CD4-positive, alpha-beta T cell treated with Interleukin-17A for 4 hours (primary cell): ENCODE data around the gene PCDHGB6.
"Not testable (repeated sequence)": the region's sequence is repeated elsewhere in the genome, so short reads cannot be mapped to it uniquely, and the experiment has no call there.

Source experiments
- DNase-seq: peaks from one replicate; pipeline ENCODE4 v3.0.0-alpha.2; 2020; ENCODE audit warnings: mixed read lengths

Gene PCDHGB6

DNA sequence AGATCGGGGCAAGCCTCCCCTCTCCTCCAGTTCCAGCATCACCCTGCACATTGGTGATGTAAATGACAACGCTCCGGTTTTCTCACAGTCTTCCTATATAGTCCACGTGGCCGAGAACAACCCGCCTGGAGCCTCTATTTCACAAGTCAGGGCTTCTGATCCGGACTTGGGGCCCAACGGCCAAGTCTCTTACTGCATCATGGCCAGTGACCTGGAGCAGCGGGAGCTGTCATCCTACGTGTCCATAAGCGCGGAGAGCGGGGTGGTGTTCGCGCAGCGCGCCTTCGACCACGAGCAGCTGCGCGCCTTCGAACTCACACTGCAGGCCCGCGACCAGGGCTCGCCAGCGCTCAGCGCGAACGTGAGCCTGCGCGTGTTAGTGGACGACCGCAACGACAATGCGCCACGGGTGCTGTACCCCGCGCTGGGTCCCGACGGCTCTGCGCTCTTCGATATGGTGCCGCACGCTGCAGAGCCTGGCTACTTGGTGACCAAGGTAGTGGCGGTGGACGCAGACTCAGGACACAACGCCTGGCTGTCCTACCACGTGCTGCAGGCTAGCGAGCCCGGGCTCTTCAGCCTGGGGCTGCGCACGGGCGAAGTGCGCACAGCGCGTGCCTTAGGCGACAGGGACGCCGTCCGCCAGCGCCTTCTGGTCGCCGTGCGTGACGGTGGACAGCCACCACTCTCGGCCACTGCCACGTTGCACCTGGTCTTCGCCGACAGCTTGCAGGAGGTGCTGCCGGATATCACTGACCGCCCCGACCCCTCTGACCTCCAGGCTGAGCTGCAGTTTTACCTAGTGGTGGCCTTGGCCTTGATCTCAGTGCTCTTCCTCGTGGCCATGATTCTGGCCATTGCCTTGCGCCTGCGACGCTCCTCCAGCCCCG is 18.4 kb upstream of the PCDHGB6 start:
- DNase-seq = no peak

DNA sequence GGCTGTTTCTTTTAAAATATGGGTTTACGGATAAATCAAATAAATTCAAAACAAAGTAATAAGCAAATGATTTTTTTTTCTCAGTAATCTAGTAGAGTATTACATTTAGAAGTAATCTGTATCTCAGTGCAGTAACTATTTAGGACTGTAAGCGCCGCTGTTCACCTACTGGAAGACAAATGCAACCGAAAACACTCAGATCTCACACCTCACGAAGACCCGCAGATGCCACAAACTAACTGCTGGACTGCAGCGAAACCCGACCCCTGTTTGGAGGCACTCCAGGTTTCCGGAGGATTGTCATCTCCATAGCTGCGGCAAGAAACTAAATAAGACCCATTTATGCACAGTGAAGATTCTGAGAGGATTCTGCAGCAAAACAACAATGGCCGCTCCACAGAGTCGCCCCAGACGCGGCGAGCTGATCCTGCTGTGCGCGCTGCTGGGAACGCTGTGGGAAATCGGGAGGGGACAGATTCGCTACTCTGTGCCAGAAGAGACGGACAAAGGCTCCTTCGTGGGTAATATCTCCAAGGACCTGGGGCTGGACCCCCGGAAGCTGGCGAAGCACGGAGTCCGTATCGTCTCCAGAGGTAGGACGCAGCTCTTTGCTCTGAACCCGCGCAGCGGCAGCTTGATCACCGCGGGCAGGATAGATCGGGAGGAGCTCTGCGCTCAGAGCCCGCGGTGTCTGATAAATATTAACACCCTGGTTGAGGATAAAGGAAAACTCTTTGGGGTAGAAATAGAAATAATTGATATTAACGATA is 15.2 kb upstream of the PCDHGB6 start, which contains the start of gene PCDHGA8:
Gene PCDHGA8, plus strand, starts transcription at position 205 of the 770 bp plus-strand sequence. Its CDS starts 181 bp downstream, at position 386.
- no peak for DNase-seq

DNA sequence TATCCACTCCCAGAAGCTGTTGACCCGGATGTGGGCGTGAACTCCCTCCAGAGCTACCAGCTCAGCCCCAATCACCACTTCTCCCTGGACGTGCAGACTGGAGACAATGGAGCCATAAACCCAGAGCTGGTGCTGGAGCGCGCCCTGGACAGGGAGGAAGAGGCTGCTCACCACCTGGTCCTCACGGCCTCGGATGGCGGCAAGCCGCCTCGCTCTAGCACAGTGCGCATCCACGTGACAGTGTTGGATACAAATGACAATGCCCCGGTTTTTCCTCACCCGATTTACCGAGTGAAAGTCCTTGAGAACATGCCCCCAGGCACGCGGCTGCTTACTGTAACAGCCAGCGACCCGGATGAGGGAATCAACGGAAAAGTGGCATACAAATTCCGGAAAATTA is 14.6 kb upstream of the PCDHGB6 start:
- no peak for DNase-seq

- DNase-seq = not testable (repeated sequence)
These were observed 13.2 kb upstream of the PCDHGB6 start for GRCh38 chr5:141394401-141395187.

DNA sequence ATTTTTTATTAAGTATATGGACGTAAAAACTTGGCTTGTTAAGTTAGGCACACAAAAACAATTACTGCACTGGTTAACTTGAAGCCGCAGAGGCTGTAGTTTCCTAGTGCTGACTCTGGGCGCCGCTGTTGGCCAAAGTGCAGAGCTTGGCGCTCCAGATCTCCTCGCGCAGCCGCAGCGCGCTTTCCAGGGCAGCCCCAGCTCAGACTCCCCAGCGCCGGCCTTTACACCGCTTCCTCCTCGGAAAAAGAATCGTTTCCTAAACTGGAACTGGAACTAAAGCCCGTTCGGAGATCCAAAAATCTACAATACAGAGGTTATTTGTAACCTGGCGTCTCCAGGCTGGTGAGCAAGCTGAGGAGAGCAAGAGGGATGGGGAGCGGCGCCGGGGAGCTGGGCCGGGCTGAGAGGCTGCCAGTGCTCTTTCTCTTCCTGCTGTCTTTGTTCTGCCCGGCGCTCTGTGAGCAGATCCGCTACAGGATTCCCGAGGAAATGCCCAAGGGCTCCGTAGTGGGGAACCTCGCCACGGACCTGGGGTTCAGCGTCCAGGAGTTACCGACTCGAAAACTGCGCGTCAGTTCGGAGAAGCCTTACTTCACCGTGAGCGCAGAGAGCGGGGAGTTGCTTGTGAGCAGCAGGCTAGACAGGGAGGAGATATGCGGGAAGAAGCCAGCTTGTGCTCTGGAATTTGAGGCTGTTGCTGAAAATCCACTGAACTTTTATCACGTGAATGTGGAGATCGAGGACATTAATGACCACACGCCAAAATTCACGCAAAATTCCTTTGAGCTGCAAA is 9.9 kb upstream of the PCDHGB6 start, which contains the start of gene PCDHGB5:
Gene PCDHGB5, plus strand, starts transcription at position 192 of the 796 bp plus-strand sequence. Its CDS starts 181 bp downstream, at position 373.
- DNase-seq = peak; percentile 44

GRCh38 chr5:141398608-141399007 is 9.2 kb upstream of the PCDHGB6 start:
- no peak for DNase-seq

DNA sequence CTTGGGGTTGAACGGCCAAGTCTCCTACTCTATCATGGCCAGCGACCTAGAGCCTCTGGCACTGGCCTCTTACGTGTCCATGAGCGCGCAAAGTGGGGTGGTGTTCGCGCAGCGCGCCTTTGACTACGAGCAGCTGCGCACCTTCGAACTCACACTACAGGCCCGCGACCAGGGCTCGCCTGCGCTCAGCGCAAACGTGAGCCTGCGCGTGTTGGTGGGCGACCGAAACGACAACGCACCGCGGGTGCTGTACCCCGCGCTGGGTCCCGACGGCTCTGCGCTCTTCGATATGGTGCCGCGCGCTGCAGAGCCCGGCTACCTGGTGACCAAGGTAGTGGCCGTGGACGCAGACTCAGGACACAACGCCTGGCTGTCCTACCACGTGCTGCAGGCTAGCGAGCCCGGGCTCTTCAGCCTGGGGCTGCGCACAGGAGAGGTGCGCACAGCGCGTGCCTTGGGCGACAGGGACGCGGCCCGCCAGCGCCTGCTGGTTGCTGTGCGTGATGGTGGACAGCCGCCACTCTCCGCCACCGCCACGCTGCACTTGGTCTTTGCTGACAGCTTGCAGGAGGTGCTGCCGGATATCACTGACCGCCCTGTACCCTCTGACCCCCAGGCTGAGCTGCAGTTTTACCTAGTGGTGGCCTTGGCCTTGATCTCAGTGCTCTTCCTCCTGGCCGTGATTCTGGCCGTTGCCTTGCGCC is 8.1 kb upstream of the PCDHGB6 start:
- DNase-seq = no peak

- no peak for DNase-seq
These were observed 5.1 kb upstream of the PCDHGB6 start, which contains the start of gene PCDHGA9 for GRCh38 chr5:141402553-141403243. Gene PCDHGA9, plus strand, starts transcription at chr5:141402778. Its CDS starts 175 bp downstream, at chr5:141402953.

GRCh38 chr5:141403387-141403786 is 4.4 kb upstream of the PCDHGB6 start:
- DNase-seq = no peak

- DNase-seq = no peak
These were observed 1.9 kb downstream of the PCDHGB6 start for GRCh38 chr5:141409598-141410306.

DNA sequence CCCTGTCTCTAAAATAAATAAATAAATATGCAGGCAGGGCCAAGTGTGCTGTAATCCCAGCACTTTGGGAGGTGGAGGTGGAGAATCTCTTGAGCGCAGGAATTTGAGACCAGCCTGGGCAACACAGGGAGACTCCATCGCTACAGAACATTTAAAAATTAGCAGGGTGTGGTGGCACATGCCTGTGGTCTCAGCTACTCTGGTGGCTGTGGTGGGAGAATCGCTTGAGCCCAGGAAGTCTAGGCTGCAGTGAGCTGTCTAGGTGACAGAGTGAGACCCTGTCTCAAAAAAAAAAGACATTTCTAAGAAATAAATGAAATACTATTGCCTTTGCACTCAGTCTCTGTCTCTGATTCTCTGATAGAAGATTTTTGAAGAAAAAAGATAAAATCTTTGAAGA is 3.8 kb downstream of the PCDHGB6 start:
- no peak for DNase-seq

DNA sequence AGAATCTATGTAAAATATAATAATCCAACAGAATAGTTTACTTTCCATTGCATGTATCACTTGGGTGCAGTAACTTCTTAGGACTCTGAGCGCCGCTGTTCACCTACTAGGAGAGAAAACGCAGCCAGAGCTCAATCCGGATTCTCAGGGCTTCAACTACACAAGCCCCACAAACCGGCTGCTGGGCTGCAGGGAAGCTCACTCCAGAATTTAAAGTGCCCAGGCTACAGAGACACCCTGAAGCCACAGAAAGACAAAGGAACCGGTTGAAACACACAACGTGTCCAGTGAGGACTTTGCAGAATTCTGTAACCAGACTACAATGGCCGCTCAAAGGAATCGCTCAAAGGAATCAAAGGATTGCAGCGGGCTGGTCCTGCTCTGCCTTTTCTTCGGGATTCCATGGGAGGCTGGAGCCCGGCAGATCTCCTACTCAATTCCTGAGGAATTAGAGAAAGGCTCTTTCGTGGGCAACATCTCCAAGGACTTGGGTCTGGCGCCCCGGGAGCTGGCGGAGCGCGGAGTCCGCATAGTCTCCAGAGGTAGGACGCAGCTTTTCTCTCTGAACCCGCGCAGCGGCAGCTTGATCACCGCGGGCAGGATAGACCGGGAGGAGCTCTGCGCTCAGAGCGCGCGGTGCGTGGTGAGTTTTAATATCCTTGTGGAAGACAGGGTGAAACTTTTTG is 5.2 kb downstream of the PCDHGB6 start, which contains the start of gene PCDHGA10:
Gene PCDHGA10, plus strand, starts transcription at position 134 of the 686 bp plus-strand sequence. Its CDS starts 189 bp downstream, at position 323.
- peak; percentile 63 for DNase-seq

DNA sequence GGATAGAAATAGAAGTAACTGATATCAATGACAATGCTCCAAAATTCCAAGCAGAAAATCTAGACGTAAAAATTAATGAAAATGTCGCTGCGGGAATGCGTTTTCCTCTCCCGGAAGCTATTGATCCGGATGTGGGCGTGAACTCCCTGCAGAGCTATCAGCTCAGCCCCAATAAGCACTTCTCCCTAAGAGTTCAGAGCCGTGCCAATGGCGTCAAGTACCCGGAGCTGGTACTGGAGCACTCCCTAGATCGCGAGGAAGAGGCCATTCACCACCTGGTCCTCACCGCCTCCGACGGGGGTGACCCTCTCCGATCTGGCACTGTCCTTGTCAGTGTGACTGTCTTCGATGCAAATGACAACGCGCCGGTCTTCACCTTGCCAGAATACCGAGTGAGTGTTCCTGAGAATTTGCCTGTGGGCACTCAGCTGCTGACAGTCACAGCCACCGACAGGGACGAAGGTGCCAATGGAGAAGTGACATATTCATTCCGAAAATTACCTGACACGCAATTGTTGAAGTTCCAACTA is 5.8 kb downstream of the PCDHGB6 start:
- no peak for DNase-seq

DNA sequence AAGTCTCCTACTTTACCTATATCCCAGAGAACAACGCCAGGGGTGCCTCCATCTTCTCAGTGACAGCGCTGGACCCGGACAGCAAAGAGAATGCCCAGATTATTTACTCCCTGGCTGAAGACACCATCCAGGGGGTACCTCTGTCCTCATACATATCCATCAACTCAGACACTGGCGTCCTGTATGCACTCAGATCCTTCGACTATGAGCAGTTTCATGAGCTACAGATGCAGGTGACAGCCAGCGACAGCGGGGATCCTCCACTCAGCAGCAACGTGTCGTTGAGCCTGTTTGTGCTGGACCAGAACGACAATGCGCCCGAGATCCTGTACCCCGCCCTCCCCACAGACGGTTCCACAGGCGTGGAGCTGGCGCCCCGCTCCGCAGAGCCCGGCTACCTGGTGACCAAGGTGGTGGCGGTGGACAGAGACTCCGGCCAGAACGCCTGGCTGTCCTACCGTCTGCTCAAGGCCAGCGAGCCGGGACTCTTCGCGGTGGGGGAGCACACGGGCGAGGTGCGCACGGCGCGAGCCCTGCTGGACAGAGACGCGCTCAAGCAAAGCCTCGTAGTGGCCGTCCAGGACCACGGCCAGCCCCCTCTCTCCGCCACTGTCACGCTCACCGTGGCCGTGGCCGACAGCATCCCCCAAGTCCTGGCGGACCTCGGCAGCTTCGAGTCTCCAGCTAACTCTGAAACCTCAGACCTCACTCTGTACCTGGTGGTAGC is 6.9 kb downstream of the PCDHGB6 start:
- DNase-seq = not testable (repeated sequence)

DNA sequence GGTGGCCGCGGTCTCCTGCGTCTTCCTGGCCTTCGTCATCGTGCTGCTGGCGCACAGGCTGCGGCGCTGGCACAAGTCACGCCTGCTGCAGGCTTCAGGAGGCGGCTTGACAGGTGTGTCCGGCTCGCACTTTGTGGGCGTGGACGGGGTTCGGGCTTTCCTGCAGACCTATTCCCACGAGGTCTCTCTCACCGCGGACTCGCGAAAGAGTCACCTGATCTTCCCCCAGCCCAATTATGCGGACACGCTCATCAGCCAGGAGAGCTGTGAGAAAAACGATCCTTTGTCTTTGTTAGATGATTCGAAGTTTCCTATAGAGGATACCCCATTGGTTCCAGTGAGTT is 7.4 kb downstream of the PCDHGB6 start:
- not testable (repeated sequence) for DNase-seq

DNA sequence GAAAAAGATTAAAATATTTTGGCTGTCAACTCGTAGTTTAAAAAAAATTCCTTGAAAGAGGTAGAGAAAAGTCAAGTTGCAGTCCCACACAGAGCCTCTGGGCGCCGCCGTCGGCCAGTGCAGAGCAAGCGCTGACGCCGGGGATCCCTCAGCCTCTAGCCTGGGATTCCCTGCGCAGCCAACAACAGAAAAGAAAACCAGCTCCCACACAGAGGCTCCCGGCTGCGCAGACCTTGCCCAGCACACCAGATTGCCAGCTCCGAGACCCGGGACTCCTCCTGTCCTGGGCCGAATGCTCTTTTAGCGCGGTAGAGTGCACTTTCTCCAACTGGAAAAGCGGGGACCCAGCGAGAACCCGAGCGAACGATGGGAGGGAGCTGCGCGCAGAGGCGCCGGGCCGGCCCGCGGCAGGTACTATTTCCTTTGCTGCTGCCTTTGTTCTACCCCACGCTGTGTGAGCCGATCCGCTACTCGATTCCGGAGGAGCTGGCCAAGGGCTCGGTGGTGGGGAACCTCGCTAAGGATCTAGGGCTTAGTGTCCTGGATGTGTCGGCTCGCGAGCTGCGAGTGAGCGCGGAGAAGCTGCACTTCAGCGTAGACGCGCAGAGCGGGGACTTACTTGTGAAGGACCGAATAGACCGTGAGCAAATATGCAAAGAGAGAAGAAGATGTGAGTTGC is 9.8 kb downstream of the PCDHGB6 start, which contains the start of gene PCDHGB7:
Gene PCDHGB7, plus strand, starts transcription at position 184 of the 679 bp plus-strand sequence. Its CDS starts 183 bp downstream, at position 367.
- DNase-seq = peak; percentile 53
